Panc1 (cell line): Measurements from ENCODE around the gene COL4A4. TPM values are rescaled to one million over a fixed set of nuclear protein-coding genes. Genes with fewer than 3 reads are reported as not detected.

Experiments
- ATAC-seq: fragments of 200-7000 bp; cut with Tn5 transposase; 2 replicates; pipeline ENCODE4 v1.9.1; 2020; ENCODE audit warnings: mild to moderate bottlenecking, moderate library complexity
- BruUV-seq: library from RNA; stranded (reverse); fragments of 400-500 nt; replicated peaks from 2 replicates; lab custom pipeline; 2021; lab: Mats Ljungman, UMichigan
- CTCF ChIA-PET: fragments of 300-600 bp; sonication (Branson Sonifier 250); formaldehyde crosslinking; loops from one replicate; lab custom pipeline; 2022; ENCODE audit warnings: antibody characterized with exemption; lab: Charles Lee
- POLR2A ChIA-PET: fragments of 300-600 bp; sonication (Branson Sonifier 250); formaldehyde crosslinking; loops from one replicate; lab custom pipeline; 2022; ENCODE audit warnings: antibody characterized with exemption; lab: Charles Lee
- DNase-seq: peaks from one replicate; pipeline ENCODE4 v3.0.0-alpha.2; 2010; ENCODE audit warnings: low read depth, low spot score
- H3K27ac ChIP-seq: 2 replicates; pipeline ENCODE4 v1.5.1; 2011; ENCODE audit warnings: mild to moderate bottlenecking, low read length, inconsistent platforms
- H3K27me3 ChIP-seq: fragments of 200-500 bp; sonication (Bioruptor generic); 2 replicates; pipeline ENCODE4 v1.6.0; 2014; ENCODE audit warnings: low read length, inconsistent platforms; ENCODE audit not compliant: control insufficient read depth, insufficient read depth
- H3K36me3 ChIP-seq: fragments of 200-500 bp; sonication (Bioruptor generic); 2 replicates; pipeline ENCODE4 v1.5.1; 2014; ENCODE audit warnings: inconsistent platforms, mild to moderate bottlenecking, low read length, moderate library complexity; ENCODE audit not compliant: control insufficient read depth, insufficient read depth
- H3K4me1 ChIP-seq: 2 replicates; pipeline ENCODE4 v1.5.1; 2011; ENCODE audit warnings: inconsistent platforms, mild to moderate bottlenecking, low read length, moderate library complexity; ENCODE audit not compliant: control insufficient read depth, insufficient read depth
- H3K4me3 ChIP-seq, 2 experiments: 2 replicates each; pipeline ENCODE4 v1.5.1; 2011 to 2012; ENCODE audit warnings: low read depth in 2 of 2, low read length in 2 of 2, mild to moderate bottlenecking in 2 of 2, inconsistent platforms in 1 of 2, moderate library complexity in 1 of 2
- H3K9me3 ChIP-seq: fragments of 200-500 bp; sonication (Bioruptor generic); 2 replicates; pipeline ENCODE4 v1.5.1; 2014; ENCODE audit warnings: low read depth, mild to moderate bottlenecking, inconsistent platforms, low read length, moderate library complexity; ENCODE audit not compliant: control insufficient read depth, insufficient read depth
- CTCF ChIP-seq: fragments of 450-650 bp; IDR thresholded peaks from 2 replicates; pipeline ENCODE4 v1.5.1; 2017; ENCODE audit warnings: mild to moderate bottlenecking
- POLR2AphosphoS5 ChIP-seq: IDR thresholded peaks from 2 replicates; pipeline ENCODE4 v1.6.1; 2012; ENCODE audit warnings: mild to moderate bottlenecking, low read depth, low read length, moderate library complexity
- REST ChIP-seq, 2 experiments: IDR thresholded peaks; 2 replicates each; pipeline ENCODE4 v1.6.1; 2011 to 2012; ENCODE audit warnings: low read depth in 2 of 2, control low read depth in 1 of 2, low read length in 1 of 2, mild to moderate bottlenecking in 1 of 2, moderate library complexity in 1 of 2; ENCODE audit not compliant: insufficient read depth in 1 of 2
- SIN3A ChIP-seq: IDR thresholded peaks from 2 replicates; pipeline ENCODE4 v1.6.1; 2012; ENCODE audit warnings: low read depth, mild to moderate bottlenecking, low read length, moderate library complexity, borderline replicate concordance; ENCODE audit not compliant: insufficient read depth
- TCF7L2 ChIP-seq: IDR thresholded peaks from 2 replicates; pipeline ENCODE4 v1.6.1; 2011; ENCODE audit warnings: mild to moderate bottlenecking, low read depth, low read length, inconsistent platforms
- in situ Hi-C: cut with HindIII; loops from 2 replicates; pipeline ENCODE4 v1.10.0; 2016; ENCODE audit warnings: low sequenced_read_pairs, low pct_unique_long_range_greater_than_20kb
- intact Hi-C: fragments of 100-400 bp; cut with micrococcal nuclease; formaldehyde crosslinking; loops from one replicate; pipeline ENCODE4 v1.10.0; 2022; ENCODE audit not compliant: unreplicated experiment
- total RNA-seq: library from RNA; stranded (reverse); gene quantifications from one replicate; pipeline ENCODE4 v1.2.1, GENCODE V29; 2021; ENCODE audit not compliant: unreplicated experiment

Gene COL4A4
- total RNA-seq, 1 experiment from 2014 or later: 0.13 TPM

- ATAC-seq (no peak), DNase-seq (no peak)
- TF ChIP-seq TCF7L2 (no peak), CTCF (no peak), REST (IDR thresholded peaks at IDR 0.05; ENCODE audit: insufficient read depth in 1 of 2, low read depth in 2 of 2, low read length in 1 of 2) (no peak), SIN3A (no peak), POLR2AphosphoS5 (no peak)
- Histone ChIP-seq H3K4me3 (no peak overlapping the region), H3K27me3 (no peaks in the 10 kb centered on the region), H3K27ac (no peak overlapping the region), H3K4me1 (no peaks in the 10 kb centered on the region), H3K36me3 (no peaks in the 10 kb centered on the region), H3K9me3 (peaks cover 5% of the 10 kb centered on the region; the same call in 1 of the 2 replicates)
- BruUV-seq: no TSS peak
- ChIA-PET POLR2A (no interaction called here), CTCF (no interaction called here)
- intact Hi-C loops: no loop called here
- in situ Hi-C loops: no loop called here
These were observed 11.8 kb downstream of the COL4A4 start for GRCh38 chr2:227152093-227152766.

- in situ Hi-C loops: no loop called here
- Histone ChIP-seq H3K4me1 (no peaks in the 10 kb centered on the region), H3K4me3 (no peak overlapping the region), H3K27ac (no peak overlapping the region), H3K36me3 (no peaks in the 10 kb centered on the region), H3K9me3 (peaks cover 5% of the 10 kb centered on the region; the same call in 1 of the 2 replicates), H3K27me3 (peaks cover 3% of the 10 kb centered on the region)
- DNase-seq: no peak
- BruUV-seq: no TSS peak
- ChIA-PET POLR2A (no interaction called here), CTCF (interaction anchor here (0.5 kb wide), 1 partner anchor 87 kb away, joined by 3 read pairs; no protein-coding TSS in a partner anchor)
- no peak for TF ChIP-seq TCF7L2
- no peak for TF ChIP-seq POLR2AphosphoS5
- TF ChIP-seq REST (IDR thresholded peaks at IDR 0.05; ENCODE audit: insufficient read depth in 1 of 2, low read depth in 2 of 2, low read length in 1 of 2): no peak
- TF ChIP-seq CTCF: no peak
- TF ChIP-seq SIN3A: no peak
- ATAC-seq: no peak
- intact Hi-C loops: no loop called here
These were observed 13.6 kb downstream of the COL4A4 start for GRCh38 chr2:227150222-227150936.
